ENCODE data around the gene CSPG4. TPM values are rescaled to one million over a fixed set of nuclear protein-coding genes. Genes with fewer than 3 reads are reported as not detected.
A peak's percentile ranks its signal among the peaks of the same experiment; 100 is the strongest.

Gene CSPG4
- total and polyA plus RNA-seq, 2 of the 13 experiments (the other 11 are each of a cell fraction or from before 2014, with no cell fraction given), result 0.01 to 0.04 TPM

- TF ChIP-seq CENPBD1 (CRISPR knock-in tag; IDR thresholded peaks at IDR 0.05; ENCODE audit: borderline replicate concordance, low read depth), result no peak
- no peak for TF ChIP-seq ZSCAN22 (CRISPR knock-in tag; IDR thresholded peaks at IDR 0.05)
- TF ChIP-seq ZNF543 (CRISPR knock-in tag; IDR thresholded peaks at IDR 0.05), result no peak
- peak; percentile 82 for TF ChIP-seq HNRNPL (IDR thresholded peaks at IDR 0.05; ENCODE audit: low read depth, low read length)
- no peak for TF ChIP-seq ZNF329 (CRISPR knock-in tag; IDR thresholded peaks at IDR 0.05; ENCODE audit: low read depth)
- TF ChIP-seq ZBTB44 (CRISPR knock-in tag; IDR thresholded peaks at IDR 0.05), result no peak
- no peak for TF ChIP-seq ZSCAN30 (CRISPR knock-in tag; IDR thresholded peaks at IDR 0.05)
- TF ChIP-seq NR2F2 (IDR thresholded peaks at IDR 0.05; ENCODE audit: borderline replicate concordance, low read depth), result peak; percentile 90
- no peak for TF ChIP-seq ZNF407 (CRISPR knock-in tag; IDR thresholded peaks at IDR 0.05; ENCODE audit: not compliant biosample characterization)
- peak; percentile 46; the same call in 1 of the 2 replicates for TF ChIP-seq CCDC6 (CRISPR knock-in tag; IDR thresholded peaks at IDR 0.05)
- TF ChIP-seq LCORL (IDR thresholded peaks at IDR 0.05), result no peak
- TF ChIP-seq LCORL (CRISPR knock-in tag; IDR thresholded peaks at IDR 0.05), result 0 out of 2 replicates have a peak, but pooled peaks have one; percentile 41
- TF ChIP-seq SATB2 (CRISPR knock-in tag; IDR thresholded peaks at IDR 0.05), result no peak
- TF ChIP-seq ZNF260 (CRISPR knock-in tag; IDR thresholded peaks at IDR 0.05; ENCODE audit: borderline replicate concordance, low read depth), result no peak
- peak; percentile 91 for TF ChIP-seq RARA (CRISPR knock-in tag; IDR thresholded peaks at IDR 0.05)
- TF ChIP-seq ELK4 (CRISPR knock-in tag; IDR thresholded peaks at IDR 0.05; ENCODE audit: borderline replicate concordance), result no peak
- no peak for TF ChIP-seq SMARCE1 (IDR thresholded peaks at IDR 0.05; ENCODE audit: borderline replicate concordance)
- TF ChIP-seq TBP (CRISPR knock-in tag; IDR thresholded peaks at IDR 0.05), result no peak
- no peak for TF ChIP-seq HOXA9 (CRISPR knock-in tag; IDR thresholded peaks at IDR 0.05; ENCODE audit: borderline replicate concordance)
- TF ChIP-seq TCF7L2 (IDR thresholded peaks at IDR 0.05; ENCODE audit: low read depth, low read length), result no peak
- no peak for TF ChIP-seq PAX8 (CRISPR knock-in tag; IDR thresholded peaks at IDR 0.05; ENCODE audit: borderline replicate concordance)
Observed at GRCh38 chr15:75663931-75664421, 48.7 kb downstream of the CSPG4 start (continued).

Data from HepG2 (cell line).